K562 (cell line): ENCODE results near the gene NUDT21. TPM values are rescaled to one million over a fixed set of nuclear protein-coding genes. Genes with fewer than 3 reads are reported as not detected.

Experiments
- ASH1L ChIP-seq: fragments of 450-650 bp; IDR thresholded peaks from 2 replicates; pipeline ENCODE4 v1.6.1; 2018; ENCODE audit warnings: borderline replicate concordance, mild to moderate bottlenecking, low read depth; ENCODE audit not compliant: partially characterized antibody
- BDP1 ChIP-seq: IDR thresholded peaks from 3 replicates; pipeline ENCODE4 v1.6.1; 2011; ENCODE audit not compliant: insufficient read length, insufficient read depth
- BHLHE40 ChIP-seq: IDR thresholded peaks from 2 replicates; pipeline ENCODE4 v1.6.1; 2011; ENCODE audit warnings: low read length, improper control_type of control experiment
- CTBP1 ChIP-seq: fragments of 450-650 bp; IDR thresholded peaks from 2 replicates; pipeline ENCODE4 v1.6.1; 2016; ENCODE audit warnings: borderline replicate concordance
- DIDO1 ChIP-seq: fragments of 450-650 bp; IDR thresholded peaks from 2 replicates; pipeline ENCODE4 v1.6.1; 2016; ENCODE audit warnings: low read depth, missing biosample characterization, missing genetic modification characterization
- EZH2 ChIP-seq: IDR thresholded peaks from 2 replicates; pipeline ENCODE4 v1.6.1; 2012; ENCODE audit warnings: low read depth, mild to moderate bottlenecking, inconsistent platforms, low read length, borderline replicate concordance
- HNRNPK ChIP-seq: fragments of 200-400 bp; formaldehyde crosslinking; IDR thresholded peaks from one replicate; pipeline ENCODE4 v1.6.1; 2018; ENCODE audit warnings: mild to moderate bottlenecking, low read depth, low read length; ENCODE audit not compliant: poor library complexity, severe bottlenecking
- HSF4 ChIP-seq: fragments of 250-450 bp; sonication (Bioruptor Pico); IDR thresholded peaks from 2 replicates; pipeline ENCODE4 v2.1.2; 2022; ENCODE audit warnings: mild to moderate bottlenecking, moderate library complexity, borderline replicate concordance
- MCM3 ChIP-seq: fragments of 450-650 bp; IDR thresholded peaks from 2 replicates; pipeline ENCODE4 v1.6.1; 2016
- MTA2 ChIP-seq: fragments of 450-650 bp; IDR thresholded peaks from 2 replicates; pipeline ENCODE4 v1.6.1; 2016; ENCODE audit warnings: low read depth
- NCOA4 ChIP-seq: fragments of 450-650 bp; IDR thresholded peaks from 2 replicates; pipeline ENCODE4 v1.6.1; 2018; ENCODE audit warnings: mild to moderate bottlenecking; ENCODE audit not compliant: partially characterized antibody
- POLR2G ChIP-seq: fragments of 200-400 bp; formaldehyde crosslinking; IDR thresholded peaks from 2 replicates; pipeline ENCODE4 v1.6.1; 2017; ENCODE audit warnings: low read depth, mild to moderate bottlenecking, antibody characterized with exemption, low read length, moderate library complexity
- PTTG1 ChIP-seq: fragments of 450-650 bp; IDR thresholded peaks from 2 replicates; pipeline ENCODE4 v1.6.1; 2016; ENCODE audit warnings: low read depth, mild to moderate bottlenecking, missing genetic modification characterization, missing compliant biosample characterization
- SAFB ChIP-seq: fragments of 200-400 bp; formaldehyde crosslinking; IDR thresholded peaks from 2 replicates; pipeline ENCODE4 v1.6.1; 2017; ENCODE audit warnings: low read depth, low read length, borderline replicate concordance
- SAFB2 ChIP-seq: fragments of 200-400 bp; formaldehyde crosslinking; IDR thresholded peaks from 2 replicates; pipeline ENCODE4 v1.6.1; 2018; ENCODE audit warnings: borderline replicate concordance, low read length, low read depth, moderate library complexity; ENCODE audit not compliant: severe bottlenecking
- SMARCE1 ChIP-seq: fragments of 450-650 bp; IDR thresholded peaks from 2 replicates; pipeline ENCODE4 v1.7.1; 2016; ENCODE audit warnings: mild to moderate bottlenecking
- TAF9B ChIP-seq: fragments of 450-650 bp; IDR thresholded peaks from 2 replicates; pipeline ENCODE4 v1.6.1; 2018; ENCODE audit warnings: mild to moderate bottlenecking; ENCODE audit not compliant: partially characterized antibody
- TCFL5 ChIP-seq: fragments of 250-450 bp; sonication (Bioruptor Pico); conservative IDR thresholded peaks from 2 replicates; pipeline ENCODE4 v1.6.1; 2021; ENCODE audit warnings: mild to moderate bottlenecking, moderate library complexity, matching md5 sums
- TGIF2 ChIP-seq: sonication (generic); formaldehyde crosslinking; IDR thresholded peaks from 2 replicates; pipeline ENCODE4 v1.8.1; 2022; ENCODE audit warnings: mild to moderate bottlenecking, missing genetic modification reagents, moderate library complexity
- ZNF143 ChIP-seq: sonication (generic); formaldehyde crosslinking; IDR thresholded peaks from 2 replicates; pipeline ENCODE4 v1.9.0; 2022; ENCODE audit warnings: mild to moderate bottlenecking, missing genetic modification reagents
- ZNF324 ChIP-seq: fragments of 250-450 bp; sonication (Bioruptor Pico); IDR thresholded peaks from 2 replicates; pipeline ENCODE4 v1.4.0; 2020; ENCODE audit warnings: mild to moderate bottlenecking
- ZNF408 ChIP-seq: fragments of 250-450 bp; sonication (Bioruptor Pico); IDR thresholded peaks from 2 replicates; pipeline ENCODE4 v1.4.0; 2020; ENCODE audit warnings: low read depth, mild to moderate bottlenecking, moderate library complexity
- ZNF668 ChIP-seq: fragments of 250-450 bp; sonication (Bioruptor Pico); IDR thresholded peaks from 2 replicates; pipeline ENCODE4 v1.8.0; 2022; ENCODE audit warnings: mild to moderate bottlenecking, inconsistent platforms
- ZNF764 ChIP-seq: fragments of 250-450 bp; sonication (Bioruptor Pico); IDR thresholded peaks from 2 replicates; pipeline ENCODE4 v1.4.0; 2020; ENCODE audit warnings: low read depth, mild to moderate bottlenecking, moderate library complexity
- ZNF77 ChIP-seq: fragments of 250-450 bp; sonication (Bioruptor Pico); IDR thresholded peaks from 2 replicates; pipeline ENCODE4 v1.5.0; 2020
- polyA plus RNA-seq, 8 experiments: library from polyadenylated mRNA; depleted of rRNA in 4 of 8; stranded (reverse) in 5 of 8; unstranded in 3 of 8; fragments of >200 nt; fragmentation: Nextera tagmentation in 2 of 8; fragmentation: Illumina TruSeq in 1 of 8; extraction: Ambion mirVana in 2 of 8; extraction: Trizol in 1 of 8; gene quantifications; 2 replicates each; pipeline versions ENCODE4 v1.2.1 to v1.2.3, GENCODE V29; 2011 to 2014; ENCODE audit warnings: inconsistent platforms in 1 of 8, missing spikeins in 1 of 8
- total RNA-seq, 7 experiments: library from RNA; depleted of rRNA in 6 of 7; stranded (reverse); fragments of >200 nt in 6 of 7; fragmentation: Illumina TruSeq in 2 of 7; extraction: Trizol in 2 of 7; gene quantifications; 2 replicates each; pipeline versions ENCODE4 v1.2.1 to v1.2.3, GENCODE V29; 2011 to 2021; ENCODE audit warnings: low replicate concordance in 1 of 7
- TF ChIP-seq, protein P1 (sequence below): sonication (generic); formaldehyde crosslinking; IDR thresholded peaks from 2 replicates; pipeline ENCODE4 v1.8.0; 2022; ENCODE audit warnings: mild to moderate bottlenecking, low read depth, missing genetic modification reagents
- TF ChIP-seq, protein P2 (sequence below), 2 experiments: IDR thresholded peaks; 2 replicates each; pipeline ENCODE4 v1.6.1; 2011; ENCODE audit warnings: borderline replicate concordance in 1 of 2, control low read depth in 1 of 2, low read depth in 1 of 2, low read length in 1 of 2, mild to moderate bottlenecking in 1 of 2, mixed read lengths in 1 of 2, moderate library complexity in 1 of 2; ENCODE audit not compliant: insufficient read depth in 1 of 2, insufficient read length in 1 of 2, poor library complexity in 1 of 2, severe bottlenecking in 1 of 2; ENCODE audit errors: extremely low read depth in 1 of 2

Gene NUDT21
- total and polyA plus RNA-seq, 9 of the 15 experiments (the other 6 are each of a cell fraction or from before 2014, with no cell fraction given), result 62.4 to 218 (median 121) TPM

DNA sequence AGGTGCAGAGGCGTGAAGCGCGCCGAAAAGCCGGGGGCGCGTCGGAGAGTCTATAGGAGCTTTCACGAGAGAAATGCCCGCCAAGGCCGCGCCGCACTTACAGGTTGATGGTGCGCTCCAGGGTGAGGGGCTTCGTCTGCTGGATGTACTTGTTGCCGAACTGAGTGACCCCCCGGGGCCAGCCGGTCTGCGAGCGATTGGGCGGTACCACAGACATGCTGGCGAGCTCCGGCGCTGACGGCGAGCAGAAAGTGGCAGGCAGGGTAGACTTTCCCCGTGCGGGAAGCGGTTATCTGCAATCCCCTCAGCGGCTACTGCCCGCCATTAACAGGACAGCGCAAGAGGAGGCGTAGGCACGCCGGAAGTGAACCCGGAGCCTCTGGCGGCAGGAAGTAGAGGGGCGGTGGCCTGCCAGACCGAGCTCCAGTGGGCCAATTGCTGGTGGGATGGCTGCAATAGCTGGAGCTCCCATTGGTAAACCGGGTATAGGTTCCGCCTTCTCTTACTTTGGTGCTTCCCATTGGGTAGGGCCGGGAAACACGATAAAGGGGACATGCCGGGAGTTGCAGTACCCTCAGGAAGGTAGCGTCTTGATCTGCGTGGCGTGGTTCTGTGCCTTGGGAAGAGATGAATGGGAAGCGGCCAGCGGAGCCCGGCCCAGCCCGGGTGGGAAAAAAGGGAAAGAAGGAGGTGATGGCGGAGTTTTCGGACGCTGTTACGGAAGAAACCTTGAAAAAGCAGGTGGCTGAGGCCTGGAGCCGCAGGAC, at the start of gene NUDT21, which contains the start of gene OGFOD1 (continued):
- TF ChIP-seq BDP1 (no peak), BHLHE40 (peak; percentile 8; the same call in 1 of the 2 replicates), TGIF2 (CRISPR knock-in tag) (no peak), ZNF764 (no peak), TAF9B (peak; percentile 69), PTTG1 (tag) (no peak), SAFB (no peak), HSF4 (no peak), MTA2 (no peak), SMARCE1 (no peak; the same call in 1 of the 2 replicates), NCOA4 (no peak), TCFL5 (CRISPR knock-in tag) (no peak), ASH1L (peak; percentile 92), ZNF77 (CRISPR knock-in tag) (no peak), ZNF408 (CRISPR knock-in tag) (no peak), POLR2G (peak; percentile 94), DIDO1 (peak; percentile 64; the same call in 1 of the 2 replicates), HNRNPK (no peak), SAFB2 (no peak), ZNF143 (CRISPR knock-in tag) (no peak; the same call in 1 of the 2 replicates), ZNF324 (CRISPR knock-in tag) (no peak), EZH2 (no peak), MCM3 (no peak), CTBP1 (peak; percentile 40; the same call in 1 of the 2 replicates), ZNF668 (CRISPR knock-in tag) (no peak)
- TF ChIP-seq, protein P1, sequence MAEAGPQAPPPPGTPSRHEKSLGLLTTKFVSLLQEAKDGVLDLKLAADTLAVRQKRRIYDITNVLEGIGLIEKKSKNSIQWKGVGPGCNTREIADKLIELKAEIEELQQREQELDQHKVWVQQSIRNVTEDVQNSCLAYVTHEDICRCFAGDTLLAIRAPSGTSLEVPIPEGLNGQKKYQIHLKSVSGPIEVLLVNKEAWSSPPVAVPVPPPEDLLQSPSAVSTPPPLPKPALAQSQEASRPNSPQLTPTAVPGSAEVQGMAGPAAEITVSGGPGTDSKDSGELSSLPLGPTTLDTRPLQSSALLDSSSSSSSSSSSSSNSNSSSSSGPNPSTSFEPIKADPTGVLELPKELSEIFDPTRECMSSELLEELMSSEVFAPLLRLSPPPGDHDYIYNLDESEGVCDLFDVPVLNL (CRISPR knock-in tag), result no peak
- TF ChIP-seq, protein P2, sequence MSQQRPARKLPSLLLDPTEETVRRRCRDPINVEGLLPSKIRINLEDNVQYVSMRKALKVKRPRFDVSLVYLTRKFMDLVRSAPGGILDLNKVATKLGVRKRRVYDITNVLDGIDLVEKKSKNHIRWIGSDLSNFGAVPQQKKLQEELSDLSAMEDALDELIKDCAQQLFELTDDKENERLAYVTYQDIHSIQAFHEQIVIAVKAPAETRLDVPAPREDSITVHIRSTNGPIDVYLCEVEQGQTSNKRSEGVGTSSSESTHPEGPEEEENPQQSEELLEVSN (IDR thresholded peaks at IDR 0.05; ENCODE audit: borderline replicate concordance in 1 of 2, extremely low read depth in 1 of 2, insufficient read depth in 1 of 2, insufficient read length in 1 of 2, low read depth in 1 of 2, low read length in 1 of 2, poor library complexity in 1 of 2, severe bottlenecking in 1 of 2), result peak; percentile 52 to 57
